HG02970 (cell line): ENCODE results near the gene GASK1A.
"Not testable (repeated sequence)": the region's sequence is repeated elsewhere in the genome, so short reads cannot be mapped to it uniquely, and the experiment has no call there.

Experiments used
- ATAC-seq: cut with Tn5 transposase; IDR thresholded peaks from one replicate; pipeline ENCODE4 v1.9.1; 2021; ENCODE audit warnings: mild to moderate bottlenecking, moderate library complexity, moderate number of reproducible peaks; ENCODE audit not compliant: unreplicated experiment, low FRiP score

Gene GASK1A

DNA sequence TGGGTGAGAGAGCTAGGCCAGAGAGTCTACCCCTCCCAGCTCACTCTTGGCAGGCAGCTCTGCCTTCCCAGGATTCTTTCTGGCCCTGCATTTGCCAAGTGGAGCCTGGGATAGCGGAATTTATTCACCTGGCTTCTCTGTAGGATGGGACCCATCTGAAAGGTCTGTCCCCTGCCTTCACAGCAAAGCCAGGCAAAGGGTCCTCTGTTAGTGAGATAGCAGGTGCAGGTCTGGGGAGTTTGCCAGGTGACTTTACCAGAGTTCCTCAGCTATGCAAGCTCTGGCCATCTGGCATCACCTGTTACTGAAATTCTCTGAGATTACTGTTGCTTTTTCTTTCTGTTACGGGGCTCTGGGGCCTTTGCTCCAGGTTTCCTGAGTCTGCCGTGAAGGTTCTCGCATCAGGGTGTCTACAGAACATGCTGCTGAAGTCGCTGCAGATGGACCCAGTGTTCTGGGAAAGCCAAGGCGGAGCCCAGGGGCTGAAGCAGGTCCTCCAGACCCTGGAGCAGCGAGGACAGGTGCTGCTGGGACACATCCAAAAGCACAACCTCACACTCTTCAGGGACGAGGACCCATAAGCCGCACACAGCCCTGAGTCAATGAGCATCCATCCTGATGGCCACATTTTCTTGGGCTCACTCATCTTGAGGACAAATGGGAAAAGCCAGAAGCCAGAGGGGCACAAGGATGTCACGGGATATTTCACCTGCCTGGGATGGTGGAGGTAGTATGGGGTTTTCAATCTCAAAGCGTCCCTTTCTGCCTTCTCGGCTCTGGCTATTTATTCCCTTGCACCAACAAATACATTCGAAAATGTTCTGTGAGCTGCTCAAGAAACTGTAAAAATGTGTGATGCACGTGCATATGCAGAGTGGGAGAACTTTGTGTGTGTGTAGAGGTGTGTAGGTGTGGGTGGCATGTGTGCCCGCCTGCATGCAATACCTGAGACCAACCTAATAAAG is 77.0 kb downstream of the GASK1A start:
- ATAC-seq, result no peak

DNA sequence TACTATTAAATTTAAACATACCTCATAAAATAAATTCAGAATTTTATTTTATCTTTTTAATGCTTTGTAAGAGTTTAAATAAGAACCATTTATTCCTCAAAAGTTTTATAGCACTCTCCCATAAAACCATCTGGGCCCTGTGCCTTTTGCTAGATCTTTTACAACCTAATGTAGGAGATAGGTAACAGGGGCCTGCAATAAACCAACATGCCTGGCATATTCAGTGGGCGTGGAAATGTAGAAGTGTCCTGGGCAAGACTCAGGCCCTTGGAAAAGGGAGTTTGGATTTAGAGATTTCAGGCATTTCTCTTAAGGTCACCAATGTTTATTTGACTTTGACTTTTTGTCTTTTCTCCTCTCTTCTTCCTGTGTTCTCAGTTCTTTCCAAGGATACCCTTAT is 80.3 kb downstream of the GASK1A start:
- no peak for ATAC-seq

DNA sequence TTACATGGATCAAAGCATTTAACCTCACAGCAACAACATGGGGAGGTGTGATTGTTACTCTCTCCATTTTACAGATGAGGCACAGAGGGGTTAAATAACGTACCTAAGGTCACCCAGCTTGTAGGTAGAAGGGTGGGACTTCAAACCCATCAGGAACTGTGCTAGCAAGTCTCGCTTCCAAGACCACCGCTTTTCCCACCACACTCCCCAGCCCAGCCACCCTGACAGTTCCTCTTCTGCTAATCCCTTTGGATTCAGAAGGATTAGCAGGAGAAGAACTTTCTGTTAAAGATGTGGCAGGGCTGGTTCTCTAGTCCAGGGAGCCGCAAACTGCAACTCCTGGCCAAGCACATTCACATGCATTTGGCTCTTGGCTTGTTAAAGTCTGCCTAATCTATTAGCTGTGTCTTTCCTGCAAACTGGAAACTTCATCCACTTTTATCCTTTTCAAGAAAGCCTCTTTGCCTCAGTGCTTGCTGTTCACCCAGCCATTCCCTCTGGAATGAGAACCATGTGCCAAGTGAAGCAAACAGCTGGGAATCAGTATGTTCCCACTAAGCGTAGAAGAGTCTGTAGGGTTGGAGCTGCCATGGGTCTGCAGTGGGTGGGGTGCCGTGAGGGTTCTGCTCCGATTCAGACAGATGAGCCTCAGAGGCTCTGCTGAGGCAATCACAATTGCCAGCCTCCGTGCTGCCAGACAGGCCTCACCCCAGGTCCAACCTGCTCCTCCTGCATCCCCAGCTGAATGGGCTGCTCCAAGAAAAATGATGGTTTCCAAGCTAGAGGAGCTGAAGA is 82.2 kb downstream of the GASK1A start:
- no peak for ATAC-seq

DNA sequence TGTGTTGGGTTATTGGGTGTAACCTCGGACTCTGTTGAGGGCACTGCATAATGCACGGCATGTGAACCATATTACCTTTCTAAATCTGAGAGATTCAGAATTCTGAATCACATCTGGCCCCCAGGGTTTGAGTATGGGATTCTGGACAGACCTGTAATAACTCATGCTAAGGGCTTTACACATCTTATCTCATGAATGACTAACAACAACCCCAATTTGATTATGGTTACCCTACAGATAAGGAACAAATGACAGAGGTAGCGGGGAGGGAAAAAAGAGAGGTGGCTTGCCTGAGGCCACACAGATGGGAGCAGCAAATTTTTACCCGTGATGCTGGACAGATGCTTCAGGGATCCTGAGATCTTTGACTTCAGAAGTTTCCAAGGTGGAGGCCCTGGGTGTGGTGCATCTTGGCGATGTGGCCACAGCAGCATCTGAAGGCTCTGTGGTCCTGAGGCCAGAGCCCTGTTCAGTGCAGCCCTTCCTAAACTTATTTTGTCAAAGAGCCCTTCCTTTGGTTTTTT is 83.0 kb downstream of the GASK1A start:
- ATAC-seq, result no peak

DNA sequence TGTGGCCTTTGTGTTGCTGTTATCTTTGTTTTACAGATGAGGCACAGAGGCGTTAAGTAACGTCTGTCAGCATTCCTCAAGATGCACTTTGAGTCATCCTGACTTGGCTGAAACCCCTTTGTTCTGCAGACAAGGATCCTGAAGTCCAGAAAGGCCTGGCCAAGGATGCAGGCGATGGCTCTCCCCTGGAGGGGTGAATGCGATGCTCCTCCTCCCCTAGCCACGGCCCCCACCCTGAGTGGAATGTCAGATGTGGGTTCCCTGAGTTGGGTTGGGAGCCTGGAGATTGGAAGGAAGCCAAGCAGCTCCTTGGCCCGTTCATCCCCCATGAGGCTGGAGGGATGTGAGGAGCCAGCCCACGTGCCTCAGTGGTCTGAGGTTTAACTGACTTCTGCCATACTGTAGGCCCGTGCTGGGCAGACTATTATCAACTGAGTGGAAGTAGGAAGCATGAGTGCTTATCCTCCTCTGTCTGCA is 83.5 kb downstream of the GASK1A start:
- no peak for ATAC-seq

DNA sequence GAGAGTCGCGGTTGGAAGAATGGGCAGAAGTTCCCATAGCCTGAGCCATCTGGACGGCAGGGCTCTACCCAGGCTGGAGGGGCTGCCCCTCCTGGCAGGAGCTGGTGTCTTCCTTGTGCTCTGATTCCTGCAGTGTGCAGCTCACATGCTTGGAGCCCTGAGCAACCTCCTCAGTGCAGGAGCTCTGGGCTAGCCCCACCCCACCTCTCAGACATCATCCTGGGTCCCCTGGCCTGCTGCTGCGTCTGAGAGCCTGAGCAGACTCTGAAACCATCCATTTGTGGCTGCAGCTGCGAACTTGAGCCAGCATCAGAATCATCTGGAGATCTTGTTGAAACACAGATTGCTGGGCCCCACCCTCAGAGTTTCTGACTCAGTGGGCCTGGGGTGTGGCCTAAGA is 84.0 kb downstream of the GASK1A start:
- ATAC-seq, result no peak

DNA sequence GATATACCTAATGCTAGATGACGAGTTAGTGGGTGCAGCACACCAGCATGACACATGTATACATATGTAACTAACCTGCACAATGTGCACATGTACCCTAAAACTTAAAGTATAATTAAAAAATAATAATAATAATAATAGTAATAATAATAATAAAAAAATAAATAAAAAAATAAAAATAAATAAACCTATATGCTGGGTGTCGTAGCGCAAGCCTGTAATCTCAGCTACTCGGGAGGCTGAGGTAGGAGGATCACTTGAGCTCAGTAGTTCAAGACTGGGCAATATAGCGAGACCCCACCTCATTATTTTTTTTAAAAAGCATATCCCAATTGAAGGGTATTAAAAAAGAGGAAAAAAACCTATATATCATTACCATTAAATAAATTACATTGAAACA is 91.6 kb downstream of the GASK1A start:
- not testable (repeated sequence) for ATAC-seq

DNA sequence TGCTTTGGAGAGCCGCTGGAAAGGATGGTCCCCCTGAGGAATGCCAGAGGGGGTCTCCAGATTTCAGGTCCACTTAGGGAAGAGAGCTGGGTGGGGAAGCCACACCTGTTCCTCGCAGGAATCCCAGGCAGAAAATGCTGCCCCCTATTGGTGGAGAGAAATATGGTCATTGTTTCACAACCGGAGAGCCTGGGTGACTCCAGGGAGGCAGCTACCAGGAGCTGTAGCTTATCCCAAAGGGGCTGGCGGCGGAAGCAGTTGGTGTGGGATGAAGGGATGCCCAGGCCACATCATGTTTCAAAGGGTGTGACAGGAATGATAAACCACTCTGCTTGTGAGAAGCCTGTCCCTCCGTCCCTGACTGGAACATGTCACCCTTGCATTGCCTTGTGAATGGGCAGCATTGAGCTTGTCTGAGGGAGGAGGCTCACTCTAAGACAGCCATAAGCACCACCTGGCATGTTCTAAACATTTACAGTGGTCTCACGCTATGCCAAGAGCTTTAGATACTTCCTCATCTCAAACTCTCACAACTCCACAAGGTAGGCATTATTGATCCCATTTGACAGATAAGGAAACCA is 92.3 kb downstream of the GASK1A start:
- ATAC-seq, result no peak

DNA sequence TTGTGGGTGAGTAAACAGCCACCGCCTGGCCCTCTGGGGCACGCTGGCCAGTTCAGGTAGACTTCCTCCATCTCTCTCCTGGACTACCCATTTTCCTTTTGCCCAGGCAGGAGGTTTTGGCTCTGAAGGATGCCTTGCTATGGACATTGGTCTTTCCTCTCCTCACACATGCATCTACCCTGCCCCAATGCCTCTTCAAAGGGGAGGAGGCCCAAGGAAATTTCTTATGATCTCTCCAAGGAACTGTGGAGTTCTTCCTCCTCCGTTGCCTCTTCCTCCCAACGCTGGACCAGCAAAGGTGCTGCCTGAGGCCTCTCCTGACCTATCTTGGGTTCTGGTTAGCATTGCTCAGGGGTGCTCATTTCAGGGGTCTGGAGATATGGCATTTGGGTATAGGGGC is 93.2 kb downstream of the GASK1A start:
- no peak for ATAC-seq

DNA sequence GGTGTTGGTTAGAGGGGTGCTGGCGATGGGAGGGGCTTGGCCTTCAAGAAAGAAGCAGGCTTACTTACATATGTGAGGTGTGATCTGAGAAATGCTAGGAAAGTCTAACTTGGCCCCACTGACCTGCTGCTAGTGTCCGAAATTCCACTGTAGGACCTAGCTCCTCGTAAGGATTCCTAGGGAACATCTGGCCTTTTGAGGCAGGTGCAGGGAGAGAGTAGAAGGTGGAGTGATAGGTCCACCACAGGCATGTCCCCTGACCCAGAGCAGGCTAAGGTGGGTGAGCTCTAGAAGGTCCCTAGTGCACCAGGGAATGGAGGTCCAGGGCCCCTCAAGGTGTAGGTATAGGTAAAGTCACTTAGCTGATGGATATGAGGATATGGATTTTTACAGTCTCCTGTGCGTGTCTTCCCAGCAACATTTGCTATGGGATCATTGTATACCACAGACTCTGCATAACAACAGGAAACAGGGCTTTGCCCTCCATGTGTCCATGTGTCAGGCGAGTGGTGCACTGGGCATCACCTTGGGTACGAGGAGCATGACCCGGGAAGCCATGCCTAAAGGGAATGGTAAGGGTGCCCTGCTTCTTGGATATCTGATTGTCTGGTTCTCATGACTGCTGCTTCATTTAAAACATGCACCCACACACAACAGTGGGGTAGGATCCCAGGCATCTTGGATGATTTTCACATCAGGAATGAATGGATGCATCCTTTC is 94.2 kb downstream of the GASK1A start:
- ATAC-seq, result no peak

DNA sequence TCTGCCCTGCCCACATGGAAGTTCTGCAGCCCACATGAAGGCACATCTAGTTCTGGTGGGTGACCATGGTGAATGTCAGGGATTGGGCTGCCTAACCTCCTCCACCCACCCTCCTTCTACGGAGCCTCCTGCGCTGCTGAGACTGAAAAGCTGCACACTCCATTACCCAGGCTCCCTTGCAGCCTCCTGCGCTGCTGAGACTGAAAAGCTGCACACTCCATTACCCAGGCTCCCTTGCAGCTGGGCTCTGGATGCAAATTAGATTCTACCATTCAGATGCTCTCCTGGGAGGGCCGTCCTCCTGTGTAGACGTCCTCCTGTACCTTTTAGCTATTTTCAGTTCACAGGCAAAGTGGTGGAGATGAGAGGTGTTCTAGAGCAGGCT is 94.7 kb downstream of the GASK1A start:
- no peak for ATAC-seq

DNA sequence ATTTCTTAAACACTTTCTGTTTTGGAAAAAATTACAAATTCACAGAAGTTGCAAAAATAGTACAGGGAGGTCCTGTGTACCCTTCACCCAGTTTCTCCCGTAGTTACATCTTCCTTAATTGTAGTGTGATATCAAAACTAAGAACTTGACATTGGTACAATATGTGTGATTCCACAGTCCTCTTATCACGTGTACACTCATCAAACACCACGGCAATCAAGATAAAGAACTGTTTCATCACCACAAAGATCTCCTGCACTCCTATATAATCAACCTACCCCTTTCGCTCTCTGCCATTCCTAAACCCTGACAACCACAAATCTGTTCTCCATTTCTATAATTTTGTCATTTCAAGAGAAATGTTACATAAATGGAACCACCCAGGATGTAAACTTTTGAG is 95.4 kb downstream of the GASK1A start:
- no peak for ATAC-seq

DNA sequence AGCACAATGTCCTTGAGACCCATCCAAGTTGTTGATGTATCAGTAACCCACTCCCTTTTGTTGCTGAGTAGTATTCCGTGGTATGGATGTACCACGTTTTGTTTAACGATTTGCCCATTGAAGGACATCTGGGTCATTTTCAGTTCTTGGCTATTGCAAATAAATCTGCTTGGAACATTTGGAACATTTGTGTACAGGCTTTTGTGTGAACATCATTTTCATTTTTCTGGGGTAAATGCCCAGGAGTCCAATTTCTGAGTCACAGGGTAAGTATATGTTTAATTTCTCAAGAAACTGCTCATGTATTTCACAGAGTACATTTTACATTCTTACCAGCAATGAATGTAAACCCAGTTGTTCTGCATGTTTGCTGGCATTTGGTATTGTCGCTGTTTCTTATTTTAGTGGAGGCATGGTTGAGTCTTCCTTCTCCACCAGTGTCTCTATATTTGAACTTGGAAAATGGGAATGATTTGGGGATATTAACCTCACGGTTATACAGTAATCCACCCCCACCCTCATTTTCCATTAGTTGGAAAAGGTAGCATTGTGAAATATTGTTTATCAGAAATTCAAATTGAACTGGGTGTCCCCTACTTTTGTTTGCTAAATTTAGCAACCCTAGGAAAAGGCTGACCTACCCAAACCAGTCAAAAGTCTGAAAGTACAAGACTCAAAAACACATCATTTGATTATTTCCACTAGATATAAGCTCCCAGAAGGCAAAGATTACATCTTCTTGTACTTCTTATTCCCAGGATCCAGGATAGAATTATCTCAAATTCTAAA is 96.0 kb downstream of the GASK1A start:
- ATAC-seq, result no peak

DNA sequence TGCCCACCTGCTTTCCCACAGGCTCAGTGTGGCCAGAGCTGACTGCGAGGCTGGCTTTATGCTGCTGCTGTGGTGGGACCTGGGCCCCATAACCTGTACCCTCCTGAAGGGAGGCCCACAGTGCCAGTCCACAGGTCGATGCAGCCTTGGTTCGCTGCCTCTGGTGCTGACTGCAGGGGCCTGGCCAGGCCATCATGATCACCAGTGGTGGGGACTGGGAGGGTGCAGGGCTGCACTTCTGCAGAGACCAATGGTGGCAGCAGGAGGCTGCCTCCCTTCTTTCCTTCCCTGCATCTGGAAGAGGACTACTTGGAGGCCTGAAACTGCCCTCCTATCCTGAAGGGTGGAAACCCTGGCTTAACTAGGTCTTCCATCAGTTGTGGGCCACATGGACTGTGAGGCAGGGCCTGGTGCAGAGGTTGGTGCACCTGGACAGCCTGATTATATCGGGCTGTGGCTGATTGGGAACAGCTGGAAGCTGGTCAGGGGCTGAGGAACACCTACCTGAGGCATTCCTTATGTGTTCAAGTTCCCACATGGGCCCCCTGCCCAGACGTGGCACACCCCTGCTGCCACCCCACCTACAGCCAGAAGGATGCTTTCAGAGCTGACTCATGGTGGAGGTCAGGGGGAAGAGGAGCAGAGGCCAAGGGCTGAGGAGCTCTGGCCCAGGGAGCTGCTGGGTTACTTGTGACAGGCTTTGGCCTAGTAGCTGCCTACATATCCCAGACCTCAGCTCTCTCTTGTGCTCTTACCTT is 97.0 kb downstream of the GASK1A start:
- ATAC-seq, result no peak

DNA sequence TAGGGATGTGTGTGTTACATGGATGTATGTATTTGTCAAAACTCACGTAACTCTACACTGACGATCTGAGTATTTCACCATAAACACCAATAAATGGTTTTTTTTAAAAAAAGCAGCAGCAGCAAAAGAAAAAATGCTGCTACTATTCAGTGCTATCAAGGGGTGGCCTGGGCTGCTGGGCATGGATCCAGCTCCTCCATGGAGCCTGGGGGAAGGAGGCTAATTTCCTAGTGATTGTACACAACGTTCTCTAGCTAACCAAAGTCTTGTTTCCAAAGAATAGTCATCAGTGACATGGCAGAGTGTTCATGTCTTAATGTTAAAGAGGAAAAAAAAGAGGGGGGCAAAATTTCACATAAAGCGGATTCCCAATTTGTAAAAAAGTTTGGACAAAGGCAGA is 97.7 kb downstream of the GASK1A start:
- no peak for ATAC-seq

DNA sequence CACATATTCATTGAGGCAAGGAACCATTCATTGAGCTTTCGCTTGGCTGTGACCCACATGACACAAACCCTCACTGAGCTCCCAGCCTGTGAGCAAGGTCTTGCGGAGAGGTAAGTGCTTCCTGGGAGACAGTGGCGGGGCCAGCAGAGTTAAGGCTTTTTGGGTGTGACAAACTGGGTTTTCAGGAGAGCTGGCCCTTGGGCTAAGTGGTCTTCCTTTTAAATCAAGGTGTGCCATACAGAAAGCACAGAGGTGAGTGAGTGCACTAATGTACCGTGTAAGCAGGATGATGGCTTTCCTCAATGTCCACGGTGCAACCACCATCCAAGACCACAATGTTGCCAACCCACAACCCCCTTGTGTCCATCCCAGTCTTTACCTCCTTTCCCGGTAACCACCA is 98.2 kb downstream of the GASK1A start:
- no peak for ATAC-seq

DNA sequence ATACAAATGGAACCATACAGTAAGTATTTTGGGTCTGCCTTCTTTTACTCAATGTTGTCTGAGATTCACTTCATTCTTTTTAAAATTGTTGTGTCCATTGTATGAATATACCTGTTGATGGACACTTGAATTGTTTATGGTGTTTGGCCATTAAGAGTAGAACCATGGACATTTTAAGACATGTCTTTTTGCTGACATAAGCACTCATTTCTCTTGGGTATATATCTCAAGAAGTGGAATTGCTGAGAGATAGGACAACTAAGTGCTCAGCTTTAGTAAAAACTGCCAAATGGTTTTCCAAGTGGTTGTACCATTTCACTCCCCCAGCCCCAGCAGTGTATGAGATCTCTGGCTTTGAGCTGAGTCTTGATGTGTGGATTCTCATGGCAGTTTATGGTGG is 98.6 kb downstream of the GASK1A start:
- no peak for ATAC-seq

DNA sequence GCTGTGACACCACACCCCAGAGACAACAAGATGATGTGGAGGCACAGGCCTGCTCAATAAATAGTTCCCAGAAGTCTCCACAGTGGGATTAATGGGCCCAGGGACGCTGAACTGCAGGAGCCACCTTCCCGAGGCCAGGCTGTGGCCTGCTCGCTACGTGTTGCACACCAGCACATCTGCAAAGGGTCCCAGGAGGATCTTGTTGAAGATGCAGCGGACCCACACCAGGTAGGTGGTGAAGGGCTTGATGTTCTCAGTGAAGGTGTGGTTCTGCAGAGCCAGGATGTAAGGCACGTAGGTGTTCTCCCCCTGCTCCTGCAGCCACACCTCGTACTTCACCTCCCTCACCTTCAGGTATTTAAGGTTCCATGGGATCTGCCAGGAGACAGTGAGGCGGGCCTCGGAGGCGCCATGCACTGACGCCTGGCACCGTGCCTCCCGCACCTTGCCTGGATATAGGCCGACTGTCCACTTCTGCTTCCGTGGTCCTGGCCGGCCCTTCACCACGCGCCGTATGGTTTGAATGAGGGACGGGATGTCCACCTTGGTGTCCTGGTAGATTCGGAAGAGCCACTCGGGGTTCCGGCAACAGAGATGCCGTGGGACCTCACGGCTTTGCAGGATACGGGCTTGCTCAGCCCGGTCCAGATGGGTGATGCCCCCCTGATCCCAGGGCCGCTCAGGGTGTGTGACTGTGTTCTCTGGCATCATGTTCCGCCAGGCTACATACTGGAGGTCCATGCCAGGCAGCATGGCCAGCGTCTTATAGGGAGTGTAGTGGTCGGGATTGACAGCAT is 100.6 kb downstream of the GASK1A start:
- ATAC-seq, result no peak
